Esophagus squamous epithelium (tissue), 5 donors: ENCODE measurements around the gene PLCB4. TPM values are rescaled to one million over a fixed set of nuclear protein-coding genes. Genes with fewer than 3 reads are reported as not detected.
A peak's percentile ranks its signal among the peaks of the same experiment; 100 is the strongest.
"Not testable (repeated sequence)": the region's sequence is repeated elsewhere in the genome, so short reads cannot be mapped to it uniquely, and the experiment has no call there.

Source experiments
- DNase-seq: peaks from one replicate; lab custom pipeline; 2025; lab: John Stamatoyannopoulos, UW
- H3K27ac ChIP-seq, 4 donors: fragments of 200-600 bp; sonication (generic); one replicate each; pipeline ENCODE4 v1.5.1; 2016 to 2019; ENCODE audit warnings: mild to moderate bottlenecking in 1 of 4
- H3K27me3 ChIP-seq, 4 donors: fragments of 200-600 bp; sonication (generic); 1 replicate in 3 of 4; 2 replicates in 1 of 4; pipeline versions ENCODE4 v1.5.1 to v1.6.0; 2017 to 2021; ENCODE audit warnings: antibody characterized with exemption in 1 of 4
- H3K36me3 ChIP-seq, 3 donors: fragments of 200-600 bp; sonication (generic); one replicate each; pipeline ENCODE4 v1.5.1; 2016 to 2019
- H3K4me1 ChIP-seq, 3 donors: fragments of 200-600 bp; sonication (generic); one replicate each; pipeline ENCODE4 v1.5.1; 2017 to 2019
- H3K4me3 ChIP-seq, 4 donors: fragments of 200-600 bp; sonication (generic); 1 replicate in 3 of 4; 2 replicates in 1 of 4; pipeline ENCODE4 v1.5.1; 2016 to 2019; ENCODE audit warnings: mild to moderate bottlenecking in 2 of 4, moderate library complexity in 1 of 4
- H3K9me3 ChIP-seq, 3 donors: fragments of 200-600 bp; sonication (generic); one replicate each; pipeline ENCODE4 v1.5.1; 2016 to 2019
- CTCF ChIP-seq, 6 experiments: fragments of 450-650 bp in 4 of 6; fragments of 200-600 bp in 2 of 6; sonication (generic) in 2 of 6; IDR thresholded peaks; one replicate each; pipeline ENCODE4 v1.5.1; 2016 to 2019; ENCODE audit warnings: antibody characterized with exemption in 6 of 6, mild to moderate bottlenecking in 4 of 6, moderate library complexity in 4 of 6
- POLR2A ChIP-seq, 4 donors: fragments of 450-650 bp; IDR thresholded peaks; one replicate each; pipeline ENCODE4 v1.6.1; 2017; ENCODE audit warnings: antibody characterized with exemption in 4 of 4, mild to moderate bottlenecking in 4 of 4, moderate library complexity in 3 of 4
- WGBS, 2 donors: methylation state at CpG; one replicate each; pipeline ENCODE4 v1.1.5; 2018; 5-methylcytosine and 5-hydroxymethylcytosine counted together
- intact Hi-C: fragments of 100-400 bp; cut with DNase I; formaldehyde crosslinking; loops from one replicate; pipeline ENCODE4 v1.15.0; 2022
- total RNA-seq, 4 donors: library from RNA; depleted of rRNA; stranded (reverse); fragments of >200 nt; gene quantifications; one replicate each; pipeline ENCODE4 v1.1.0, GENCODE V29; 2016
- donor health status: DM: yes; HTN: yes; CAD: no.

PLCB4 gene
- total RNA-seq, 4 donors from 2014 or later, result 1.1 to 13.7 (median 2.8) TPM

GRCh38 chr20:9040863-9041524 lies 27.9 kb upstream of the PLCB4 start:
- WGBS, 2 donors, result 85 to 89% methylated on average over 1 of the region's 1 CpG
- Histone ChIP-seq H3K9me3 (no peaks in the 10 kb centered on the region), H3K36me3 (no peaks in the 10 kb centered on the region), H3K27me3 (no peaks in the 10 kb centered on the region), H3K4me1 (peaks cover 0 to 11% (median 0%) of the 10 kb centered on the region in 3 donors), H3K4me3 (no peak overlapping the region), H3K27ac (no peak overlapping the region)
- TF ChIP-seq CTCF (IDR thresholded peaks at IDR 0.05) (no peak), POLR2A (IDR thresholded peaks at IDR 0.05) (no peak)
- DNase-seq, result no peak
- intact Hi-C loops, result no loop called here

DNA sequence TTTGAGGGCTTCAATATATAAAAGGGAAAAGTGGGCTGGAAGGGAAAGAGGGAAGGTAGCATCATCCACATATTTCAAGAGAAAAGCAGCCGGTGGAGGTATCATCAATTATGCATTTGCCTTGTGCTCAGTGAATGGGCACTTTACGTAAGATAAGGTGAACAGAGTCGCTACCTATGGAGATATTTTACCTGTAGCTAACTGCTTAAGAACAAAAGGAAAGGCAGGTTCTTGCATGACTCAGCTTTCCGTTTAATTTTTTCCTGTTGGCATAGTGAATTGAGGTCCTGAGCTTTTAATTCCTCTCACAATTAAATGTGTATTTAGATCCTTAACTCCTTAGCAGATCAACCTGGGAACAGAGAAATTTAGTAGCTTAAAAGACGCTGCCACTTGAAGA lies 25.5 kb upstream of the PLCB4 start:
- Histone ChIP-seq H3K36me3 (no peaks in the 10 kb centered on the region), H3K4me1 (peaks cover 0 to 11% (median 0%) of the 10 kb centered on the region in 3 donors), H3K4me3 (no peak overlapping the region), H3K27me3 (no peaks in the 10 kb centered on the region), H3K27ac (no peak overlapping the region), H3K9me3 (no peaks in the 10 kb centered on the region)
- intact Hi-C loops, result no loop called here
- DNase-seq, result no peak
- TF ChIP-seq CTCF (IDR thresholded peaks at IDR 0.05) (no peak), POLR2A (IDR thresholded peaks at IDR 0.05) (no peak)
- 35 to 45% methylated on average over 5 of the region's 5 CpGs for WGBS, 2 donors

GRCh38 chr20:9047928-9048327 lies 21.0 kb upstream of the PLCB4 start:
- 68 to 82% methylated on average over 1 of the region's 1 CpG for WGBS, 2 donors
- H3K27me3 ChIP-seq, H3K4me3 ChIP-seq, intact Hi-C loops, H3K36me3 ChIP-seq, DNase-seq, H3K9me3 ChIP-seq, H3K27ac ChIP-seq: not testable (repeated sequence)
- peaks cover 0 to 27% (median 4%) of the 10 kb centered on the region in 3 donors for H3K4me1 ChIP-seq

DNA sequence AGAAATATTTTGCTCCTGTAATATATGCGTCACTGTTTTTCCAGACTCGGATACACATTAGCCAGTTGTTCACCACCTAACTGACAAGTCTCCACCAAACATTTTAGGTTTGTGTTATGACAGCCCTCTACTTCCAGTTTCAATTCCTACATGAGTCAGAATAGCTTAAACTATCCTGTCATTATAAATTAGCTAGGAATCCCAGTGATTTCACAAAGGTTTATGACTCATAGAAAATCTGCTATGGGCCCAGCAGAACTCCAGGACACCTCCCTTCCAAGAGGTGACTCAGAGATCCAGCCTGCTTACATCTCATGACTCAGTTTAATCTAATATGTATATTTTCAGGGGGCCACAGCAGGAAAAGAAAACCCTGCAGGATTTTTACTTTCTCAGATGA lies 17.4 kb upstream of the PLCB4 start:
- Histone ChIP-seq H3K36me3 (no peaks in the 10 kb centered on the region), H3K27me3 (no peaks in the 10 kb centered on the region), H3K4me3 (no peak overlapping the region), H3K27ac (peak overlapping the region in 2 of 4 donors; percentile 17 to 25), H3K4me1 (peaks cover 0 to 16% (median 4%) of the 10 kb centered on the region in 3 donors), H3K9me3 (no peaks in the 10 kb centered on the region)
- intact Hi-C loops, result no loop called here
- WGBS, 2 donors, result 25 to 50% methylated on average over 2 of the region's 2 CpGs
- no peak for DNase-seq
- TF ChIP-seq CTCF (IDR thresholded peaks at IDR 0.05), result no peak
- TF ChIP-seq POLR2A (IDR thresholded peaks at IDR 0.05), result no peak

- DNase-seq, result no peak
- 42 to 54% methylated on average over 3 of the region's 3 CpGs for WGBS, 2 donors
- H3K27ac ChIP-seq, result peak overlapping the region in 1 of 4 donors; percentile 51
Measured at GRCh38 chr20:9052136-9052535, 16.8 kb upstream of the PLCB4 start.

More at GRCh38 chr20:9052136-9052535, 16.8 kb upstream of the PLCB4 start:
- no peaks in the 10 kb centered on the region for H3K9me3 ChIP-seq
- H3K27me3 ChIP-seq, result no peaks in the 10 kb centered on the region
- H3K4me1 ChIP-seq, result peaks cover 0 to 16% (median 4%) of the 10 kb centered on the region in 3 donors
- H3K36me3 ChIP-seq, result no peaks in the 10 kb centered on the region
- TF ChIP-seq CTCF (IDR thresholded peaks at IDR 0.05), result no peak
- TF ChIP-seq POLR2A (IDR thresholded peaks at IDR 0.05), result no peak
- intact Hi-C loops, result no loop called here
- no peak overlapping the region for H3K4me3 ChIP-seq
